ENCODE results near the gene PIM1.

PIM1 gene

GRCh38 chr6:37222125-37222967, 52.4 kb downstream of the PIM1 start:
- peak overlapping the region; percentile 48 for H3K4me3 ChIP-seq (ENCODE audit: low read length)
- peak; percentile 94 for DNase-seq (ENCODE audit: low read depth)
- TF ChIP-seq, protein P1, sequence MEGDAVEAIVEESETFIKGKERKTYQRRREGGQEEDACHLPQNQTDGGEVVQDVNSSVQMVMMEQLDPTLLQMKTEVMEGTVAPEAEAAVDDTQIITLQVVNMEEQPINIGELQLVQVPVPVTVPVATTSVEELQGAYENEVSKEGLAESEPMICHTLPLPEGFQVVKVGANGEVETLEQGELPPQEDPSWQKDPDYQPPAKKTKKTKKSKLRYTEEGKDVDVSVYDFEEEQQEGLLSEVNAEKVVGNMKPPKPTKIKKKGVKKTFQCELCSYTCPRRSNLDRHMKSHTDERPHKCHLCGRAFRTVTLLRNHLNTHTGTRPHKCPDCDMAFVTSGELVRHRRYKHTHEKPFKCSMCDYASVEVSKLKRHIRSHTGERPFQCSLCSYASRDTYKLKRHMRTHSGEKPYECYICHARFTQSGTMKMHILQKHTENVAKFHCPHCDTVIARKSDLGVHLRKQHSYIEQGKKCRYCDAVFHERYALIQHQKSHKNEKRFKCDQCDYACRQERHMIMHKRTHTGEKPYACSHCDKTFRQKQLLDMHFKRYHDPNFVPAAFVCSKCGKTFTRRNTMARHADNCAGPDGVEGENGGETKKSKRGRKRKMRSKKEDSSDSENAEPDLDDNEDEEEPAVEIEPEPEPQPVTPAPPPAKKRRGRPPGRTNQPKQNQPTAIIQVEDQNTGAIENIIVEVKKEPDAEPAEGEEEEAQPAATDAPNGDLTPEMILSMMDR (IDR thresholded peaks at IDR 0.05; ENCODE audit: insufficient read depth, low read depth, low read length, missing control alignments) = no peak

DNA sequence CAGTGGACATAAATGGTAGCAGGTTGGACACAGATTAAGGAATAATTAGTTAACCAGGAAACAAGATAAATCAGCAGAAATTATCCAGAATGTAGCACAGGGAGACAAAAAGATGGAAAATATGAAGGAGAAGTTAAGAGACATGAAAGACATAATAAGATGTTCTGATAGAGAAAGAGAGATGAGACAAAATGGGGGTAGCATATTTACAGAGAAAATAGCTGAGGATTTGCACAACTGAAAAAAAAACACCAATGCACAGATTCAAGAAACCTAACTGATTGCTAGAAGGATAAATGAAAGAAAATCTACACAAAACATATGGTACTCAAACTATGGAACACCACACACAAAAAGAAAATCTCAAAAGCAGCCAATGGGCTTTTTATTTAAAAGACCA, 53.0 kb downstream of the PIM1 start:
- TF ChIP-seq, protein P1 (IDR thresholded peaks at IDR 0.05; ENCODE audit: insufficient read depth, low read depth, low read length, missing control alignments) = no peak
- H3K4me3 ChIP-seq (ENCODE audit: low read length) = peak overlapping the region; percentile 48
- DNase-seq (ENCODE audit: low read depth) = no peak

Data from epithelial cell of esophagus (primary cell).